GM13976 (cell line): ENCODE results near the gene POFUT2.

Experiments
- DNase-seq: peaks from one replicate; pipeline ENCODE4 v3.0.0; 2012; ENCODE audit warnings: low spot score
- in situ Hi-C: fragments of 300-500 bp; cut with MboI; formaldehyde crosslinking; loops from one replicate; pipeline ENCODE4 v1.12.0; 2022; ENCODE audit warnings: low sequenced_read_pairs, mixed read lengths, inconsistent platforms; ENCODE audit not compliant: unreplicated experiment
- TF ChIP-seq, protein P1 (sequence below): IDR thresholded peaks from 2 replicates; pipeline ENCODE4 v1.5.1; 2012; ENCODE audit warnings: borderline replicate concordance, mild to moderate bottlenecking; ENCODE audit not compliant: insufficient read depth; ENCODE audit errors: extremely low read depth, missing control alignments, control extremely low read depth

POFUT2 gene

DNA sequence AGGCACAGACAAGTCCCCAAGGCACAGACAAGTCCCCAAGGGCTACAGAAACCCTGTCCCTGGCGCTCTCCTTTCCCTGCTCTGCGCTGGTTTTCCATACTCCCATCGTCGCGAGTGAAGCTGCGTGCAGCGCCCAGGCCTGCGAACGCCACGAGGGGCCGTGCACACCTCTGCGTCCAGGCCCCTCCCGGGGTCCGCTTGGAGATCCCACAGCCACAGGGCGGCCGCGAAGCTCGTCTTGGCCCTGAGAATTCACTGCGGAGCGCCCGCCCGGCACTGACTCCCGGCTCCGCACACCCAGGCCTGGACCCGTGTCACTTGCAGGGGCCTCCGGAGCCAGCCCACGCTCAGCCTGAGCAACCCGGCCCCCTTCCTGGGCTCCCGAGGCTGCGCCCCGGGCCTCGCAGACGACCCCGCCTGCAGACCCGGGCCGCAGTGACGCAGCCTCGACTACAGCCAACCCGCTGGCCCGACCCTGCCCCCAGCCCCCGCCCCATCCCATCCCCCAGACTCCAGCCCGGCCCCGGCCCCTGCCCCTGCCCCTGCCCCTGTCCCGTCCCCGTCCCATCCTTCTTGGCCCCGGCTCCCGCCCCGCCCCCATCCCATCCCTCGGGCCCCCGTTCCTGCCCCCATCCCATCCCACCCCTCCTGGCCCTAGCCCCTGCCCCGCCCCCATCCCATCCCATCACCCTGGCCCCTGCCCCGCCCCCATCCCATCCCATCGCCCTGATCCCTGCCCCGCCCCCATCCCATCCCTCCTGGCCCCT, 841 bp downstream of the POFUT2 start:
- TF ChIP-seq, protein P1, sequence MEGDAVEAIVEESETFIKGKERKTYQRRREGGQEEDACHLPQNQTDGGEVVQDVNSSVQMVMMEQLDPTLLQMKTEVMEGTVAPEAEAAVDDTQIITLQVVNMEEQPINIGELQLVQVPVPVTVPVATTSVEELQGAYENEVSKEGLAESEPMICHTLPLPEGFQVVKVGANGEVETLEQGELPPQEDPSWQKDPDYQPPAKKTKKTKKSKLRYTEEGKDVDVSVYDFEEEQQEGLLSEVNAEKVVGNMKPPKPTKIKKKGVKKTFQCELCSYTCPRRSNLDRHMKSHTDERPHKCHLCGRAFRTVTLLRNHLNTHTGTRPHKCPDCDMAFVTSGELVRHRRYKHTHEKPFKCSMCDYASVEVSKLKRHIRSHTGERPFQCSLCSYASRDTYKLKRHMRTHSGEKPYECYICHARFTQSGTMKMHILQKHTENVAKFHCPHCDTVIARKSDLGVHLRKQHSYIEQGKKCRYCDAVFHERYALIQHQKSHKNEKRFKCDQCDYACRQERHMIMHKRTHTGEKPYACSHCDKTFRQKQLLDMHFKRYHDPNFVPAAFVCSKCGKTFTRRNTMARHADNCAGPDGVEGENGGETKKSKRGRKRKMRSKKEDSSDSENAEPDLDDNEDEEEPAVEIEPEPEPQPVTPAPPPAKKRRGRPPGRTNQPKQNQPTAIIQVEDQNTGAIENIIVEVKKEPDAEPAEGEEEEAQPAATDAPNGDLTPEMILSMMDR = no peak
- in situ Hi-C loops = loop anchor here (25.0 kb wide), 1 partner anchor 325 kb away; no protein-coding TSS in a partner anchor
- no peak for DNase-seq

DNA sequence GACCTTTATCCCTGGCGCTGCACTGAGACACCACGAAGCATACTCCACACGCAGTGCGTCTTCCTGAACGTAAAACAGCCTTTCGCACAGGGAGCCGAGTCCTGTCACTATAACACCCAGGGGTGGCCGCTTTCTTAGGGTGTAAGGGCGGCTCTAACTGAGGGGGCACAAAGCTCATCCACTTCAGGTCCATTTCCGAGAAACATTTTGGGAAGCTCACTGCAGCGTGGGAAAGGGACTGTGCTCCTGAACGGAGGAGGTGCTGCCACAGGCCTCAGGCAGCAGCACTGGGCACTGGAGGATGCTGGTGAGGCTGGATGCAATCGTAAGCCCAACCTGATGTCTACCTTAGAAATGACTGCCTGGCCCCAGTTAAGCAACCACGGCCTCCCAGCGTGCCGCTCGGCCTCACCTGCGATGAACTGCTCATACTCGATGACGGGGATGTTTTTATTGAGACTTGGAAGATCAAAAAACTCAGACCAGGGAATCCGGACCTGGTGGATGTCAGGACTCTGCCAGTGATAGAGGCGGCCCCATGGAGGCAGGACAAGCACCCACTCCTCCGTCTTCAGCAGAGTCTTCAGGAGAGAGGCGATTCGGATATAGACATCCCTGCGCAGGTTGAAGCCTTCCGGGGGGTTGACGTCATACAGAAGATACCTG, 2.3 kb downstream of the POFUT2 start:
- DNase-seq = no peak
- TF ChIP-seq, protein P1 = no peak
- in situ Hi-C loops = loop anchor here (25.0 kb wide), 1 partner anchor 323 kb away; no protein-coding TSS in a partner anchor

DNA sequence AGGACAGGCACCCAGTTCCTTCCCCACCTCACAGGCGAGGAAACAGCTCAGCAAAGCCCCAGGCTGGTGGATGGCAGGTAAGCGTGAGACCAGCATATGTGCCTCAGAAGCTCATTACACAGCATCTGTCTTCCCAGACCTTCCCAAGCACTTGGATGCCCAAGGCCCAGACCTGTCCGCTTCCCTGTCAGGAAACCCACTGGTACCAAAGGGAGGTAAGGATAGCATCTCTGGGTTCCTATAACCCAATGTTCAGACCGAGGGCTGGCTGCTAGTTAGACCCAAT, 3.3 kb downstream of the POFUT2 start:
- in situ Hi-C loops = loop anchor here (25.0 kb wide), 1 partner anchor 322 kb away; no protein-coding TSS in a partner anchor
- no peak for DNase-seq
- TF ChIP-seq, protein P1 = no peak

DNA sequence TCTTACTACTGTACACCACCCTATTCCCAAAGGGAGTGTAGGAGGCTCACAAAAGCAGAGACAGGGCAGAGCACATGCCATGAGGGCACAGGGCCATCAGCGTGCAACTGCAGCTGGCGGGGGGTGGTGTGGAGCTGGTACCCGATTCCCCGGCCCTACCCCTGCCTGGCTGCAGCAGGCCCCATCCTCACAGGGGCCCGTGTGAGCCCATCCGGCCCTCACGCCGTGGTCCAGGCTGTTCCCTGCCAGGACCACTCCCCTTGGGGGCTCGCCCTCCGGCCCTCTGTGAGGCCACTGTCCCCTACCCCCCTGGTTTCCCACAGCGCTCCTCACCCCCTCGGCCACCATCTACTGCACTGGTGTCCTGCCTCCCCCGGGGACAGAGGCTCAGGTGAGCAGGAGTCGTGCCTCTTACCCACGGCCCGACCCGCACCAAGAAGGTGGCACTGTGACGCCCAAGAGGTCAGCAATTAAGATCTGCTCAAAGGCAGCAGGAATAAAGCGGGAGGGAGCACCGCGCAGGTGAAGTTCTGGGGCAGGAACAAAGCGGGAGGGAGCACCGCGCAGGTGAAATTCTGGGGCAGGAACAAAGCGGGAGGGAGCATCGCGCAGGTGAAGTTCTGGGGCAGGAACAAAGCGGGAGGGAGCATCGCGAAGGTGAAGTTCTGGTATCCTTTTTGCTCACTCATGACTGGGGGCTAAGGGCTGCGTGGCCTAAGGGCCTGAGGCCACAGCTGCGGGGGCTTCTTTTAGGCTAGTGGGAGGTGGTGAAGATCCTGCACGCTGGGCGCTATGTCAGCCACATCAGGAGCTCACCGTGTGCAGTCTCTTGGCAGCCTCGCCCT, 3.9 kb downstream of the POFUT2 start:
- TF ChIP-seq, protein P1 = no peak
- no peak for DNase-seq
- in situ Hi-C loops = loop anchor here (25.0 kb wide), 1 partner anchor 322 kb away; no protein-coding TSS in a partner anchor

DNA sequence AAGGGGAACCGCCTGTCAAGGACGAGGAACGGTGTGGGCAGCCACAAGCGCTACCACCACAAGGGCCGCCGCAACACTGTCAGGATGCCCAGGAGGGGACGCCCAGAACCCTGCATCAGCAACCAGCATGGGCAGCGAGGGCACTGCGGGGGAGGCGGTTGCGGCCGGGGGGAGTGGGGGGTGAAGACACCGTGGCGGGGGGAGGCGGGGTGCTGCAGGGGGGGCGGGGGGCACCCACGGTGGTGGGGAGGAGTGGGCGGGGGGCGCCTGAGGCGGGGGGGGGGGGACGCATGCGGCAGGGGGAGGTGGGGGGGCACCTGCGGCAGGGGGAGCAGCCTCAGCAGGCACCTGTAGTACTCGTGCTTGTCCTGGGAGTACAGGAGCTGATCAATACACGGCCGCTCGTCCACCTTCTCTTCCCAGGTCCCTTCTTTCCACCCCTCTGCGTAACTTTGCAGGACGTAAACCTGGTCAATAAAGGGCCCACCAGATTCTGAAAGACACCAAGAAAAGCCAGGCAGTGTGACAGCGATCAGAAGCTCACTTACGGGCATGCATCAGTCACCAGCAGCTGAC, 4.6 kb downstream of the POFUT2 start:
- TF ChIP-seq, protein P1 = no peak
- no peak for DNase-seq
- in situ Hi-C loops = loop anchor here (25.0 kb wide), 1 partner anchor 321 kb away; no protein-coding TSS in a partner anchor
